GM19023 (cell line): ENCODE results near the gene HOXB3.

Experiments
- ATAC-seq: cut with Tn5 transposase; IDR thresholded peaks from one replicate; pipeline ENCODE4 v1.9.1; 2021; ENCODE audit warnings: mild to moderate bottlenecking, moderate library complexity; ENCODE audit not compliant: unreplicated experiment

Gene HOXB3

DNA sequence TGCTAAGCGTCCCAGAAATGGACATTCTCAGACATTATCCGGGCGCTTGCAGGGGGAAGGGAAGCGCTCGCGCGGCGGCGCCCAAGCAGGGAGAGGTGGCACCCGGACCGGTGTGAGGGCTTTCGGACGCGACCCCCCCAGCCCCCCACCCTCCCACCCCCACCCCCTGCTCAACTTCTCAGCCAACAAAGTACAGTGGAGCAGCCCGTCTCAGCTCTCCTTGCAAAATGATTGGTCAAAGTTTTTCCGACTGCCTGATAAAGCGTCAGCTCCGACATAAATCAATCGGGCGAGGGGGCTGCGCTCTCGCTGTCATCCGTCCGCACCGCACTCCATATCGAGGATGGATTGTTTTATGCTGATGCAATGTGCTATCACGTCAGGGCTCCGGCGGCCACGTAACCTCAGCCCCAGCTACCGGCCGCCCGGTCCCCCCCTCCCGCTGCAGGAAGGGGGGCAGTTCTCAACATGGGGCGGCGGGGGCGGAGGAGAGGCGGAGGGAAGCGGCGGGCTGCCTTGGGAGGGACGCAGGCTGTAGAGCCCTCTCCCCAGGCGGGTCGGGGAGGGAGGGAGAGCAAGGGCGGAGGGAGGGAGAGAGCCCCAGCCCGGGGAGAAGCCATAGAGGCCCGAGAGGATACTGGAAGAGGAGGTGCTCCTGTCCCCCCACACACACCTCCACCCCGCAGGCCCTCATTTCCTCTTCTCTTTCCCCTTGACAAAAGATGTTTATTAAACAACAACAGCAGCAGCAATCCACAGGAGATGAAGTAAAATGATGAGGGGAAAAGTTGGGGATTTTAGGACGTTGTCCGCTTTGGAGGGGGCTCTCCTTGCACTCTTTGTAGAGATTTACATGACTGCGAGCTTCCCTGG, 36.4 kb upstream of the HOXB3 start, which contains the start of gene HOXB9:
Gene HOXB9 (minus strand): TSS at position 114 of the 873 bp plus-strand sequence. CDS start 89 bp downstream, at position 25.
- no peak for ATAC-seq

DNA sequence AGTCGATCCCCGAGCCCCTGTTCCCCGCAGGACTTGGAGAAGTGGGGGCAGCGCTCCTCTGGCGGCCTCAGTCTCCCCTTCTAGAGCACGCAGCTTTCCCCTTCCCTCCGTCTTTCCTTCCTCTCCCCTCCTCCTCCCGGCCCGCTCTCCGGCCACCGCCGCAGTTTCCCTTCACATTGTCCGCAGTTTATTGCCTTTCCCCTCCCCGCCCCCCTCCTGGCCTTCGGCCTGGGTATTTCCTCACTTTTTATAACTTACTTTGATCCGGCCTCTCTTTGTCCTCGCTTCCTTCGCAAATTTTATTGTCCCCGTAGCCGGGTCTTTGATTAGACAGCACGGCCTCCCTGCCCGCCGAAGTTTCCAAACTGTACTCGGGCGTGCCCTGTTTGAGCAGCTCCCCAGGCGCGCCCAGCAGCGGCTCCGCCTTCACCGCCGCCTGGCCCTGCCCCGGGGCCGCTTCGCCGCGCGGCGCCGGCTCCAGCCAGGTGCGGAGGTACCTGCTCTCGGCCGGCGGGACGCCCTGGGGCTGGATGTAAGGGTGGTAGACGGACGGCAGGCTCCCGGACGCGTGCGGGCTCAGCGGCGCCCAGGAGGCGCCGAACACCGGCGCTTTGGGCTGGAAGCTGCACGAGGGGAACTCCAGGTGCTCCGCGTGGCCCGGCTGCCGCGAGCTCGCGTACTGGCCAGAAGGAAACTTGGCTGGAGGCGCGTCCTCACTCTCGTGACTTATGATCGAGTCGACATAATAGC, 35.6 kb upstream of the HOXB3 start:
- no peak for ATAC-seq

DNA sequence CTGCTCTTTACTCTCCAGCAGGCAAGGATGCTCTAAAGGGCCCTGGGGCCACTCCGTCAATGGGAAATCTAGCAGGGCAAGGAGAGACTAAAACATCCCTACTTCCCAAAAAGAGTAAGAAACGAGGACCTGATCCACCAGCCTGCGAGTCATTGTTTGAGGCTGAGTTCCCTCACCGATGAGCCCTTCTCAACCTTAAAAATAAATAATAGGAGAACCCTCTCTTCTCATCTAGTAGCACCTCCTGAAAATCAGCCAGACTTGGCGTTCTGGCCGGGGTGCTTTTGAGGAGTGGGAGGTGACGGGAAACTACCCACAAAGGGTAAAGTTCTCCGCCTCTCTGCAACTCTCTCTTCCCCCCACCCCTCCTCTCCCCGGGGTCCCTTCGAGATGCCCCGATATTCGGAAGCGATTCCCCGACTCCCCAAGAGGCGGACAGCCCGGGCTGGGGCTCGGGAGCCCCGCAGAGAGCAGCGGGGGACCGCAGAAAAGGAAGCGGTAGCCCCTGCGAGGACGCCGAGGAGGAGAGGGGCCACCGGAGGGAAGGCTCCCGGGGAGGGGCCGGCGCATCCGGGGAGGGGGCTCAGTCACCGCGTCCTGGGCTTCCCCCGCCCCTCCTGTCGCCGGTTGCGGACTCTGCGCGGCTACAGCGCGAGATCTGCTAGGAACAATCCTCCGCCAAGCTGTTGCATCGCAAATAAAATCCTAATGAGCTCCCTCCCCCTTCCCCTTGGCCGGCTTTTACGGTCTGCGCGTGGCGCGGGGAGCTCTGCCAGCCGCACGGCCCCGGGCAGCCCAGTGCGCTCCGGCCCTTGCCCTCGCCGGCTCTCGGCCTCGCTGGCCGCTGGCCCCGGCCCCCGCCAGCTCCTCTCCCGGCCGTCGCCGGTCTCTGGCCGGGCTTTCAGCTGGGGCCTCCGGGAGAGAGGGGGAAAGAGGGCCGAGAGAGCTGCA, 34.8 kb upstream of the HOXB3 start:
- no peak for ATAC-seq

DNA sequence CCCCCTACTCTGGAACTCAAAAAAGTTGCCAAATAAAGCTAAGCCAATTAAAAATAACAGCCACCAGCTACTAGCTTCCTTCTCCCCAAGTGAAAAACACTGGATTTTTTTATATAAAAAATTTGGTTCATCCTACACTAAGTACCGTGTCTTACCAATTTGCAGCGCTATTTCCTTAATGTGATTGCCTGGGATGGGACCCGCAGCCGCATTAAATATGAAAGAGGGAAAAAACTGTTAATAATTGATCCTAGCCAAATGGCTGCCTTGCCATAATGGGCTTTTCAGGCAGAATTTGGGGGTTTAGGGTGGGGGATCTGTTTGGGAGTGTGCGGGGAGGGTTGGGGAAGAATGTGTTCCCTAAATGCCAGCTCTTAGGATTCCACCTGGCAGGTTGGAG, 34.1 kb upstream of the HOXB3 start:
- ATAC-seq = no peak

DNA sequence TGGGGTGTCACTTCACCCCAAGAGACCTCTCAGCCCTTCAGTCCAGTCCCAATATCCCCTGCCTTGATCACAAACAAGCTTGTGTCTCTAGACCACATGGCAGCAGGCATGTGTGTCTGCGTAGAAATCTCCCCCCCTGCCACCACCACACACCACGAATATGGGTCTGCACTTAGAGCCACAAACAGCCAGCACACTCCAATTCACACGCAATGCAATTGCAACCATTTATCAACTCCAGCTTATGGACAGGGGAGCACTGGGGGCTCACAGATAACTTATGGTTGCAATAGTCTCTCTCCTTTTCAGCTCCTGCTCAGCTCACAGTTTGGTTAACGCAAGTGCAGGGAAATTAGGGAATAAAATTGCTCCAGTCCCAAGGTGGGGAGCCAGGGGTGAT, 33.5 kb upstream of the HOXB3 start:
- ATAC-seq = no peak

DNA sequence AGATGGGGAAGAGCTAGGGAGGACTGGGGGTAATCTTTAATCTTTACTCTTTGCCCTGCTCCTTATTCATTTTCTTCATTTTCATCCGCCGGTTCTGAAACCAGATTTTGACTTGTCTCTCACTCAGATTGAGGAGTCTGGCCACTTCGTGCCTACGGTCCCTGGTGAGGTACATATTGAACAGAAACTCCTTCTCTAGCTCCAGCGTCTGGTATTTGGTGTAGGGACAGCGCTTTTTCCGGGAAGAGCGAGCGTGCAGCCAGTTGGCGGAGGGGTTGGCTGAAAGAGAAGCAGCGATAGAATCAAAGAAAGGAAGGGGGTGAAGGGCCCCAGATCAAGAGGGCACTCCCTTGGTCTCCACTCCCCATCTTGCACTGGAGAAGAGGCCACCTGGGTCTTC, 32.8 kb upstream of the HOXB3 start:
- no peak for ATAC-seq

DNA sequence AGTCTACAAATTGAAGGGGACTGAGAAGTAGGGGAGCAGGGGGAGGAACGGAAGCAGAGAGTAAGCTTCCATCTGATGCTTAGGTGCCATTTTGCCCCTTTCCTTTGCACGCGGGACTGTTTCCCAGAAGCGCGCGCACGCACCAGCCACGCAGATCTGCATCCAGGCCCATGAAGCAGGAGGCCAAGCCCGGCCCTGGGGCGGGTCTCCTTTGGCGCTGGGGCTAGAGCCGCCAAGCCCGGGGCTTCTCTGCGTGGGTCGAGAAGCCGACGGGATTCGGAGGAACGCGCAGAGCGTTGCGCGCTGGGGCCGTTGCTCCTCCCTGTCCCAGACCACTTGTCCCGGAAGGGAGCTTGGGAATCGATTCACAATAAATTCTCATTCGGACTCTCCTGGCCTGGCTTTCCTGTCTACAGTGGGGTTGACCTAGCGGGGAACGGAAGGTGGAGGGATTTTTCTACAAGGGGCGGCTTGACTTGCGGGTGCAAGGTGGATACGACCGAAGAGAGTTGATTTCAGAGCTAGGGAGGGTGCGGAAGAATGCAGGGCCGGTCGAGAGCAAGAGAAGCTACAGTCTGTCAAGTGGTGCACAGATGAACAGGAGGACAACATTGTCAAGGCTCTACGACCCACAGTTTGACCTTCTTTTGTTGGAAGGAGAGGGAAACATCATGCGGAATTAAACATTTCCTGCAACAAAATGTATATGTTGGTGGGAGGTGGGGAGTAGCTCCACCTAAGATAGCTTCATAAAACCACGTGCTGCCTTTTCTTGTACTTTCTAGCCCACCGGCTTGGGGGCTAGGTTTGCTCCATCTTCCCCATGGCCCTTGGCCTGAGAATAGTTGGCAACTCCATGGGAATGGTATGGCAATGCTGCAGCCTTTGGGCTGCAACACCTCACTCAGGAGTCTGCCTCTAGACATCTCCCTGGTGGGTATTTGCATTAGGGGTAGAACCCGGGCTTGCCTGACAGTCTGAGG, 31.7 kb upstream of the HOXB3 start:
- ATAC-seq = no peak

DNA sequence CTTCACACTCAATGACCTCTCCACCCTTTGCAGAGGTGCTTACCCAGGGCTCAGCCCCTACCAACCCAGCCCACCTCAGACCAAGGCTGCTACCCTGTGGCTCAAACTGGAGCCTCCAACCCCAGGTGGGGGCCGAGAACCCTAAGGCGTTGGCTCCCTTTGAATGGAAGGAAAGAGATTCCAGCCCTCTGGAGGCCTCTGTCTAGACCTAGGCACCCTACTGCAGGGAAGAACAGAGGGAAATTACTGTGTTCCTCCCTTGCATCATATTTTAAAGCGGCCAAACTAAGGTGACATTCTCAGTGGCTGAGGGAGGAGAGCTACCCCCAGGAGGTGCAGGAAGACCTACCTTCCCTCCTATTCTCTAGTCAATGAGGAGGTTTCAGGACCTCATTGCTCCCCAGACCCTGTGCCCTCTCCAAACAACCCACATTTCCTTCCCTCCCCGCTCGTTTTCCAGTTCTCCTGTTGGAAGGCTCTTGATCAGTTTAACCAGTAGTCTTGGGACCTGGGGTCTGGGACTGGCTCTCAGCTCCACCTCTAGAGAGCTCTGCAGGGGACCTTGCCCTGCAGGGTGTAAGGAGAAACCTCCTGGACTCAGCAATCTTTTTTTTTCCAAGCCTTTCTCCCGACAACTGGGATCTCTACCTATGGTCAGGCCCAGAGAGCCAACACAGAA, 30.6 kb upstream of the HOXB3 start:
- ATAC-seq = no peak

DNA sequence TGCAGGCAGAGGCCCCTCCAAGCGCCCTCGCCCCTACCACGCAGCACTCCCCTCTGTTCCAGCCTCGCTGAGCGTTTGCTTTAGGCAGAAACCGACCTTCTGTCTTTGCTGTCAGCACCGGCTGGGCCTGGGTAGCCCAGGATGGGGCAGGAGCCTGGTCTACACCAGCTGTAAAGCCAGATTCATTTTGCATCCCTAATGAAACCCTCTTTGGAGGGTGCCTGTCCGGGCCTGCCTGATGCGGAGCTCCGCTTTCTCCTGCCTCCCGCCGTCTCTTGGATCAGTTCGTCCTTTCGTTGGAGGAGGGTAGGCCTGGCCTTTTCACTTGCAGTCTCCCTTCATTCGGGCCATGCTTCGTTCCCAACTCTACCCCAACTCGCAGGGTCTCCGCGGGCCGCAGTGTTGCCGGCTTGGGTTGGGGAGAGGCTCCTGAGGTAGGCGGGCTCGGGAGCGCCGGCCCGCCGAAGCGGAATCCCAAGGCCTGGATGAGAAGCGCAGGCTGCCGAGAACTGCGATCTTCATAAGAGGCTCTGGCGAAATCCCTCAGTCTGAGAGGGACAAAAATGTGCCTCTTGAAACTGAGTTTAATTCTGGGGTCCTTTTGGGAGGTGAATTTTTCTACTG, 29.9 kb upstream of the HOXB3 start:
- no peak for ATAC-seq

DNA sequence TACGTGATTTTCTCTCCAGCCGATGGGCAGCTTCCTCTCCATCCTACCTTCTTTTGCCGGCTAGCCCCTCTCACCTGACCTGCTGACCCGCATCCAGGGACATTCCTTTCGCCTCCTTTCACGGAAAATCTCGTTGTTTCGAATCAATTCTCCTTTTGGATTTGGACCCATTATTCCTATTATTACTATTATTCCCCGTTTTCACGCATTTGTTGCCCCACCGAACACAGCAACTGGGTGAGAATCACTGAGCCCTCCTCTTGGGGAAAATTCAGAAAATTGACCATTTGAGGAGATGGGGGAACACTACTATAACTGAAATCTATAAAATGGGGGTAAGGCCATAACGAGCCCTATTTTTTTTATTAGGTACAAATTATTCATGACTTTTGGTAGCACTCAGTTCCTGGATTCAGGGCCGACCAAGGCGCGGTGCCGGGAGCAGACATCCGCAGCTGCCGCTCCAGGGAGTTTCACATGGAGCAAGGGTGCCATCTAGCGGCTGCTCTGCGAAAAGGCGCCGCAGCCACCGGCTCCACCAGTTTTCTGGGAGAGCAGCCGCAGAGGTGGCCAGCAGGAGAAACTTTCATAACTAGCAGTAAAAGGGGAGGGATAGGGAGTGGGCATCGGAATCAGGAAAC, 28.3 kb upstream of the HOXB3 start:
- no peak for ATAC-seq

DNA sequence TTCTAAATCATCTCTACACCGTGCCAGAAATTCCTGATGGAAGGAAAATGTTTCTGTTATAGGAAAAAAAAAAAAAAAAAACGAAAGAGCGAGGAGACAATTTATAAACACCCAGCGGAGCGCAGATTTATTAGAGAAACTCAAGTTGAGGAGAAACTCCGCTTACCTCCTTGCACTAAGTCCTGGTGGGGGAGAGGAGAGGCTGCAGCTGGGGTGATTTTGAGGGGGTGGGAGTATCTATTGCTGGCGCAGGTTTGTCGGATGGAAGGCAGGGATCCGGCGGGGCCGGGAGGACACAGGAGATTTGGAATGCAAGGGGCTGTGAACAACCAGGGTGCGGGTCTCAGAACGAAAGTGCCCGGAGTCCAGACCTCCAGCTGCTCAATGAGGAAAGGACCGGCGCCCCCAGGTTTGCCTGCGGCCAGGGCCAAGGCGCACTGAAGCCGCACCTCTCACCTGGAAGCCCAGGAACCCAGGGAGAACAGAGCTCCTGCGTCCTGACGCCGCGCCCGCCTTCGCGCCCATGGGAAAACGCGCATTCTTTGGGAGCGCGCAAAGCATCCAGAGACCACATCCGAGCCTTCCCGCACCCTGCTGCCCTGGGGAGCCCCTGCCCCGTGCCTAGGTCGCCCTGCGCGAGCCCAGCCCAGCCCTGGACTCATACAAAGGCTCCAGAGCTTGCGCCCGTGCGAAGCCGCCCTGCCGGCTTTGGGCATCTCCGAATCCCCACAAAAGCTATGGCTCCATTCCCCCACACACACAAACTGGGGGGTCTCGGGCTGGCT, 27.6 kb upstream of the HOXB3 start:
- ATAC-seq = no peak

DNA sequence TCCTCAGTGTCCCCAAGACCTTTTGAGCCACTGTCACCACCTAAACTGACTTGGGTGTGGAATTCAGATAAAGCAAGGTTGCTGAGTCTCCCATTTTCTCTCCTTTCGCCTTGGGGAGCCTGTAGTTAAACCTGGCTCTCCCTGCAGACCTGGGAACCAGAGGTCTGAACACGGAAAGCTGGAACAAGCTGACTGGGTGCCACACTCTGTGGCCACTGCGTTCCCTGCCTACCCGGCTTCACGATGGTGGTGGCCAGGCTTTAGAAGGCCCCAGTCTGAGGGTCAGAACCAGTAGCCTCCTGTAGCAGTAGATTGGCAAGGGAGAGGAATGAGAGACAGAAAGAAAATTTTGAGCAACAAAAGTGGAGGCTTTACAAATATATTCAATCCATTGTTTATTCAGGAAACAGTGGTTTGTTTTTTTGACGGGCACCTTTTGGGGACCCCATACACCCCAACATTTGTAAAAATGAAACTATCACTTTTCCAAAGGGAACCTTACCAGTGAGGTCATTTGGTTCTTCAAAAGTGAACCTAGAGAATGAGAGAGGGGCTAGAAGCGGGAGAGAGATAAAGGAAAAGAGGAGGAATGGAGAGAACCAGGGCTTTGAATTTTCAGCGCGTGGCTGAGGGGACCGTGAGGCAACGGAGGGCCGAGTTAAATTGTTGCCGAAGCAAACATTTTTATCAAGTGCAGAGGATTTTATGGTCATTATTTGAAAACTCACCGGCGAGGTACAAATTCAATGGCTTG, 26.9 kb upstream of the HOXB3 start:
- ATAC-seq = no peak

DNA sequence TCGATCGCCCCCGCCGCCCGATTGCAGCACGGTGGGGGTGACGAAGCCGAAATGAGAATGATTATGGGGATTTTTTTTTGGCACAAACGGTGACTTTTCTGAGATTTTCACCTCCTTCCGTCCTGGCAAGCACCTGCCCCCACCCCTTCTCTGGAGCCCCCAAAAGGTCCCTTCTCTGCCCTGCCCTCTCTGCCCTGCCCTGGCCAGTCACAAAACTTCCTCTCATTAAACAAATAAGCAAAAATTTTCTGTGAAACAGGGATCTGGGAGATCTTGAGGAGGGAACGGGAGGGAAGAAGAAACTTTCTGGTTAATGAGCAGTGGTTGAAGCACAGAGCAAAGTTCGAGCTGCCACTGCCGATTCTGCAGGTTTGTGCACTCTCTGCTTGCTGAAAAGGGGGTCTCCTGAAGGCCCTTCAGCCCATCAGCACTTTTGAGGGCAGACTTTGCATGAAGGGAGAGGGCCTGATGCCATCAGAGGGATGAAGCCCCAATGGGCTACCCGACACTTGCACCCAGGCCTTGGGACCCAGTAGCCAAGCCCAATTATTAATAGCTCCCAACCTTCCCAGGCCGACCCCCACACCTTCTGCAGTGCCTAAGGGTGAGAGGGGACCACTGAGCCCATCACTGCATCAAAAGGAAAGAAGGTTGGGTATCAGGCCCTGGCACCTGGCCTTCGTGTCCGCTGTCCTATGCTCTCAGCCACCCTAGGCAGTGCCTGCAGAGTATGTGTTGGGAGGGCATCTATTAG, 26.1 kb upstream of the HOXB3 start:
- ATAC-seq = no peak

DNA sequence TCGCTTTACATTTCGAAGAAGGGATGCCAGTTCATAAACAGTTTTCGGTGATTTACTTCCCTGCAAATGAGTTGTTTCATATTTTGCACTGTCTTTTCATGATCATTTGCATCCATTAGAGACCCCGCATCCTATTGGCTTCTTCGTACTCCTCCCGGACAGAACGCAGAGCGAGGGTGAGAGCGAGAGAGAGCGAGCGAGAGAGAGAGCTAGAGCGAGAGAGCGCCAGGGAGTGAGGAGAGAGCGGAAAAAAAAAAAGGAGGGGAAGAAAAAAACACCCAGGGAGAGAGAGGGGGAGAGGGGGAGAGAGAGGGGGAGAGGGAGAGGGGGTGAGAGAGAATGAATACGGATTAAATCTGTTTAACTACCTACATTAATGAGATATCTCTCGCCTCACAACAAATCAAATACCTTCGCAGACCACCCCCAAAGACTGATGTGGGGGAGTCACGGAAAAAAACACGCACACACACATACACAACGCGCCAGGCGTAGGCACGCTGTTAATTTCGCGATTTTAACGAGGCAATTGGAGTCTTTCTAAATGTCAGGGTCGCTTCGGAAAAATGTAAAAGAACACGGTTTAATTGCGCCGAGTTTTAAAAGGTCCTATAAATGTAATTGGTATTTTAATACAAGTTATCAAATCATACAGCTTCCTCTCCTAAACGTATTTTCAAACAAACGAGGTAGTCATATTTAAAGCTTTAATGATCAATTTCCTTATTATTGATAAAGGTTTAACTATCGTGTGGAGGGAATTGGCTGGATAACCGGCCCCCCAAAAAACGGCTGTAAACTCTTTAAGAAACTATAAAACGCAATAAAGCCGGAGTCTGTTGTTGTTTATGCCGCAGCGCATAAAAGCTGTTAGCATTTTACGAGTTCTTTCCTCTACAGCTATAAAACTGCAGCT, 25.3 kb upstream of the HOXB3 start, which contains the start of gene HOXB8:
Gene HOXB8 (minus strand): TSS at position 246 of the 916 bp plus-strand sequence. CDS start 588 bp downstream, outside the sequence.
- no peak for ATAC-seq
